ENCODE data around the gene DOK6.
"Not testable (repeated sequence)": the region's sequence is repeated elsewhere in the genome, so short reads cannot be mapped to it uniquely, and the experiment has no call there.

DOK6 gene

GRCh38 chr18:69870736-69871135 lies 470.0 kb downstream of the DOK6 start:
- DNase-seq (ENCODE audit: low read depth in 2 of 2): no peak

GRCh38 chr18:69871363-69871762 lies 470.7 kb downstream of the DOK6 start:
- no peak for DNase-seq (ENCODE audit: low read depth in 2 of 2)

- no peak for DNase-seq (ENCODE audit: low read depth in 2 of 2)
Measured at GRCh38 chr18:69872661-69873060, 472.0 kb downstream of the DOK6 start.

- DNase-seq (ENCODE audit: low read depth in 2 of 2): no peak
Measured at GRCh38 chr18:69874058-69874457, 473.4 kb downstream of the DOK6 start.

DNA sequence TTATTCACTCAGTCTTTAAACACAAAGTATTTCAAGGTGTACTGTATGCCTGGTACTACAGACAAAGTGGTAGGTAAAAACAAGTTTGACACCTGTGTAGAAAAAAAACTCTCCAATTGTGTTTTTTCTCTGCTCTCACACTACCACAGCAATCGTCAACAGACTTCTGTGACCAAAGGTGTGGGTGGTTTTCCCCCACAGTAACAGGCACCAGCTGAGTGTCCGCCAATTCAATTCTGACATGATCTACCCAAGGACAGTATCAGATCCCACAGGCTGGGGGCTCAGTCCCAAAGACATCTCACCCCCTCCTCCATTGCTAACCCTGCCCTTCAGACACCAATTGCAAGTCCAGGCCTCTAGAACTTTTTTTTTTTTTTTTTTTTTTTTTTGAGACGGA lies 475.8 kb downstream of the DOK6 start:
- DNase-seq (ENCODE audit: low read depth in 2 of 2): no peak

GRCh38 chr18:69878213-69878933 lies 477.7 kb downstream of the DOK6 start:
- DNase-seq (ENCODE audit: low read depth in 2 of 2): no peak

- DNase-seq (ENCODE audit: low read depth in 2 of 2): not testable (repeated sequence)
Measured at GRCh38 chr18:69879051-69879450, 478.4 kb downstream of the DOK6 start.

DNA sequence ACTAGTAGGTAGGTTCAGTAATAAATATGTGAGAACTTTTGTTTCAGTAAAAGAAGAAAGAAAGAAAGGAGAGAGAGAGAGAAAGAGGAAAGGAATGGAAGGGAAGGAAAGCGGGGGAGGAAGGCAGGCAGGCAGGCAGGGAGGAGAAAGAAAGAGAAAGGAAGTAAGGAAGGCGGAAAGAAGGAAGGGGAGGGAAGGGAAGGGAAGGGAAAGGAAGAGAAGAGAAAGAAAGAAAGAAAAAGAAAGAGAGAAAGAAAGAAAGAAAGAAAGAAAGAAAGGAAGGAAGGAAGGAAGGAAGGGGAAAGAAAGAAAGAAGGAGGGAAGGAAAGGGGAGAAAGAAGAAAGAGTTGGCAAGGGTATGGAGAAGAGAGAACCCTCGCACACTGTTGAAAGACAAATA lies 479.4 kb downstream of the DOK6 start:
- no peak for DNase-seq (ENCODE audit: low read depth in 2 of 2)

GRCh38 chr18:69882965-69883668 lies 482.4 kb downstream of the DOK6 start:
- no peak for DNase-seq (ENCODE audit: low read depth in 2 of 2)

DNA sequence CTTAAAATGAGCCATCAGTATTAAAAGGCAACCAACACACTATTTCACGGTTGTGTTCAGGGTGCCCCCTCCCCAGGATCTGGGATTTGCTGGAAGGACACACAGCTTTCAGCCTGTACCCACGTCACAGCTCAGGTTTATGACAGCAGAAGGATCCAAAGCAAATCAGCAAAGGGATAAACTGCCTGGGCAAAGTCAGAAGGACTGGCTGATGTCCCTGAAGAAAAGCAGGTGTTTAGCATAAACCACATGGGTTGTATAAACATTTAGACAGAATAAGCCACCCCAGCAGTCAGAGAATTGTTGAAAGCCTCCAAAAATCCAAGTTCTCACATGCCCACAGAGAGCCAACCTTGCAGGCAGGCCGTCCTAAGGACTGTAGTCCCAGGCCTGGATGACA lies 483.1 kb downstream of the DOK6 start:
- no peak for DNase-seq (ENCODE audit: low read depth in 2 of 2)

- no peak for DNase-seq (ENCODE audit: low read depth in 2 of 2)
Measured at GRCh38 chr18:69885355-69885754, 484.7 kb downstream of the DOK6 start.

DNA sequence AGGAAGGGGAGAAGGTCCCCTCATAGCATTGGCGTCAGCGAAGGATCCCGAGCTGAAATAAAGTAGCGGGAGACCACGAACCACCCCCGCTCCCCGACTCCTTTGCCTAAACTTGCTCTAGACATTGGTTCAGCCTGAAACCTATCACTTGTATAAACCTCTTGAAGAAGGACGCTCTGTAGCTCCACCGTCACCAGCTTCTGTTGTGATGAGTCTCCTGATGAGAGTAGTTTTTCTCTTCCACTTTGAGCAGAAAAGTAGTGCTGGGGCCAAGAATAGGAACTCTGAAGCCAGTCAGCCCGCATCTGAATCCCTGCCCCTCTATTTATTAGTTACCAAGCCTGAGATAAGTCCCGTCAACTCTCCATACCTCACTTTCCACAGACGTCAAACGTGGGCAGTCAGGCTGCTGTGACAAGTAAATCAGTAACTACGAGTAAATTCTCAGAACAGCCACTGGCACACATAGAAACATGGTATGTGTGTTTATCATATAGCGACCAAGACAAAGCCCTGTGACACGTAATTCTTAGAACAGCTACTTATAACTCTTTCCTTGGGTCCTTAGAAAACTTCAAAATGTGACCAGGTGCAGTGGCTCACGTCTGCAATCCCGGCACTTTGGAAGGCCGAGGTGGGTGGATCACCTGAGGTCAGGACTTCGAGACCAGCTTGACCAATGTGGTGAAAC lies 485.3 kb downstream of the DOK6 start:
- no peak for DNase-seq (ENCODE audit: low read depth in 2 of 2)

- no peak for DNase-seq (ENCODE audit: low read depth in 2 of 2)
Measured at GRCh38 chr18:69887256-69887655, 486.6 kb downstream of the DOK6 start.

GRCh38 chr18:69889009-69889408 lies 488.3 kb downstream of the DOK6 start:
- no peak for DNase-seq (ENCODE audit: low read depth in 2 of 2)

GRCh38 chr18:69890558-69890957 lies 489.9 kb downstream of the DOK6 start:
- no peak for DNase-seq (ENCODE audit: low read depth in 2 of 2)

GRCh38 chr18:69894467-69894866 lies 493.8 kb downstream of the DOK6 start:
- DNase-seq (ENCODE audit: low read depth in 2 of 2): no peak

DNA sequence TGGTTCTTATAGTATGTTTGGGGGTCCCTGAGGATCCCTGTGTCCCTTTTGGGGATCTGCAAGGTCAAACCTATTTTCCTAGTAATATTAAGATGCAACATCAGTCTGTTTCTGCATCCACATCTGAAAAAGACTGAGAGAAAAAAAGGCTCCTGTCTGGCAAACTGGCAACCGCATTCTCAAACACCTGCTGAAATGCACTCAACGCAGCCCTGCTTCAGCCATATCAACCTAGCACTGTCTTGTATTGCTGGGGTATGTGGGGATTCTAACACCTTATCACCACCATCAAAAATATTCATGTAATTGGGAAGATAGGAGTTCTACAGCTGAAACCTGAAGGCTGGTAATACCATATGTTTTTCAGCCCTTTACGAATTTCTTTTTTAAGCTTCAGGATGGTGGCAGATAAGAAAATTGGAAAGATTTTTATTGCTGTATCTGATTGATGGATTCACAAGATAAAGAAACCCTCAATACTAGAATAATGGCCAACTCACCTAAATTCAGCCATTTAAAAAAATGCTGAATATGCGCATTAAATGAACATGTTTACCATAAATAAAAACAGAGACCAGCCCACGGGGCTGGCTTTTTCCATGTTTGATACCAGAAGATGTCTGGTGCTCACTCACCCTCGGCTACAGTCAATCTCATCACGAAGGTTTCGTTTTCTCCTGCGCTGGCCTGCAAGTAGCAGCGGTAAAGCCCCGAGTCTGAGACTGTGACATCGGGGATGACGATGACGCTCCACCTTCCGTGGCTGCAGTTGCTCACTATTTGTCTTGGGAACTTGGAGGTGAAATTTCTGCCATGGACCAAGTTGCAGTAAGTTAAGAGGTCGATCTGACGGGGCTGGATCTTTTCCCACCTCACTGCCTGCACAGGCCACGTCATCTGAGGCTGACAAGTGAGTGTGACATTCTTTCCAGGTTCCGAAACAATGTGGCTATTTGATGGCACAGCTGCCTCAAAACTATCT lies 494.7 kb downstream of the DOK6 start:
- DNase-seq (ENCODE audit: low read depth in 2 of 2): no peak

DNA sequence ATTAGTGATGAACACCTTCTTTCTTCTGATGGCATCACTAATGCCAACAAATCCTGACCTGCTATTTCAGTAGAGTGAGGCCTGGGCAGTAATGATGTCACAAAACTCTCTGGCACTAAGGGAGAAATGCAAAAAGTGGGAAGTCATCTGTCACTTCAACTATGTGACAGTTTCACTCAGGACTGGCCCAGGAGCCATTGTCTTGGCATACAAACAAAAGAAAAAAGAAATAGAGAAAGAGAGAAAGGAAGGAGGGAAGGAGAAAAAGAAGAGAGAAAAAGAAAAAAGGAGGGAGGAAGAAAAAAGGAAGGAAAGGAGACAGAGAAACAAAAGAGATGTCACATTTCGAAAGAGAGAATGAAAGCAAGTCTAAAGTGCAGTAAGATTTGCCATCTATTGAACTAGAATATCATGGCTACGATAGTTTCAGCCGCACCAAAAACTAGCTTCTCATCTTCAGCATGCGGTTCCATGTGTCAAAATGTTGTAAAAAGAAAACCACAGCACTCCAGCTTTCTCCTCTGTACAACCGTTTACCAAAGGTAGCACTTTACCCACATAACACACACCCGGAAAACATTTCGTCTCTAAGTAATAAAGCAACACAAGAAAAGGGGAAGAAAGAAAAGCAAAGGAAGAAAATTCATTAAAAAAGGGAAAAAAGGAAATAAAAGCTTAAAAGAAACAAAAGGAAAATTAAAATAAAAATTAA lies 496.9 kb downstream of the DOK6 start:
- no peak for DNase-seq (ENCODE audit: low read depth in 2 of 2)

DNA sequence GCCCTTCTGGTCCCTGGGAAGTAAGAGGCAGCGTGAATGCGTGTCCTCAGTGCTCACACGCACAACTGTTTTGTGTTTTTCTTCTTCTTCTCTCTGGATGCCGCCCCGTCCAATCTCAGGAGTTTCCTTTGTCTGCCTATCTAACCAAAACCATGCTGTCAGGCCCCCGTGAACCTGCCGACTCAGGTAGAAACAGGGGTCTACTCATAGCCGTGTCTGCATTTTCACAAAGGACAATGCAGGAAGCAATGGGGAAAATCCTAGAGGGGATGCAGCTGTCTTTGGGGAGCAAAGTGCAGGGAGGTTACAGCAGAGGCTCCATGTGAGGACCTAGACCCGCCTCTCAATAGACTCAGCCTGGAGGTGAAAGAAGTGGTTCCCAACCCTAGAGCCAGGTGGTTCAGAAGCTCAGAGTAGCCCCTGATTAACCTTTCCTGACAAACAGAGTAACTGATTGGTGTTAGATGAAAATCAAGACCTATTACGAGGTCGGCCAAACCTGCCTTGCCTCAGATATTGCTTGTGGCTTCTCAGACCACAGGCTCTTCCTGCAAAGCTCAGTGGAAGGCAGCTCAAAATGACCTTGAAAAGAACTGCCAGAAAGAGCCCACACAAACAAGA lies 497.7 kb downstream of the DOK6 start:
- no peak for DNase-seq (ENCODE audit: low read depth in 2 of 2)

Measured in stimulated activated CD4-positive, alpha-beta T cell treated with anti-CD3 and anti-CD28 coated beads, Interleukin-1b, Interleukin-23, amount 100 ng/mL, for 1 hour (primary cell).